Uterus (tissue), 4 donors: ENCODE measurements around the gene ERGIC1. TPM values are rescaled to one million over a fixed set of nuclear protein-coding genes. Genes with fewer than 3 reads are reported as not detected.

Experiments used
- DNase-seq, 2 donors: peaks; one replicate each; pipeline ENCODE4 v3.0.0-alpha.2; 2019 to 2020
- H3K27ac ChIP-seq, 2 donors: fragments of 200-600 bp; sonication (generic); 1 replicate in 1 of 2; 2 replicates in 1 of 2; pipeline ENCODE4 v1.5.1; 2016 to 2018
- H3K27me3 ChIP-seq, 2 donors: fragments of 200-600 bp; sonication (generic); one replicate each; pipeline ENCODE4 v1.5.1; 2018 to 2019; ENCODE audit warnings: control low read depth in 1 of 2
- H3K36me3 ChIP-seq, 2 donors: fragments of 200-600 bp; sonication (generic); one replicate each; pipeline ENCODE4 v1.5.1; 2019; ENCODE audit warnings: control low read depth in 1 of 2
- H3K4me1 ChIP-seq, 2 donors: fragments of 200-600 bp; sonication (generic); one replicate each; pipeline ENCODE4 v1.5.1; 2018 to 2019; ENCODE audit warnings: control low read depth in 1 of 2
- H3K4me3 ChIP-seq, 2 donors: fragments of 200-600 bp; sonication (generic); 1 replicate in 1 of 2; 2 replicates in 1 of 2; pipeline ENCODE4 v1.5.1; 2018 to 2019; ENCODE audit warnings: mild to moderate bottlenecking in 1 of 2
- H3K9me3 ChIP-seq, 2 donors: fragments of 200-600 bp; sonication (generic); one replicate each; pipeline ENCODE4 v1.5.1; 2019; ENCODE audit warnings: control low read depth in 1 of 2
- POLR2A ChIP-seq, 2 donors: fragments of 450-650 bp; IDR thresholded peaks; one replicate each; pipeline ENCODE4 v1.6.1; 2016; ENCODE audit warnings: antibody characterized with exemption in 2 of 2, mild to moderate bottlenecking in 1 of 2, moderate library complexity in 1 of 2
- intact Hi-C: fragments of 100-400 bp; cut with DNase I; formaldehyde crosslinking; loops from one replicate; pipeline ENCODE4 v1.15.1; 2023; ENCODE audit warnings: low total_unique reads
- total RNA-seq, 4 donors: library from RNA; depleted of rRNA in 3 of 4; stranded (reverse); fragments of >200 nt in 3 of 4; gene quantifications; one replicate each; pipeline versions ENCODE4 v1.1.0 to v1.2.4, GENCODE V29; 2014 to 2023
- TF ChIP-seq, protein P1 (sequence below), 4 experiments: fragments of 200-600 bp in 2 of 4; fragments of 450-650 bp in 2 of 4; sonication (generic) in 2 of 4; IDR thresholded peaks; one replicate each; pipeline ENCODE4 v1.5.1; 2016 to 2019; ENCODE audit warnings: antibody characterized with exemption in 4 of 4, mild to moderate bottlenecking in 2 of 4, moderate library complexity in 1 of 4
- donor health status: DM: yes; HTN: yes; CAD: no.

Gene ERGIC1
- total RNA-seq, 4 donors from 2014 or later: 34.8 to 130 (median 67.7) TPM

DNA sequence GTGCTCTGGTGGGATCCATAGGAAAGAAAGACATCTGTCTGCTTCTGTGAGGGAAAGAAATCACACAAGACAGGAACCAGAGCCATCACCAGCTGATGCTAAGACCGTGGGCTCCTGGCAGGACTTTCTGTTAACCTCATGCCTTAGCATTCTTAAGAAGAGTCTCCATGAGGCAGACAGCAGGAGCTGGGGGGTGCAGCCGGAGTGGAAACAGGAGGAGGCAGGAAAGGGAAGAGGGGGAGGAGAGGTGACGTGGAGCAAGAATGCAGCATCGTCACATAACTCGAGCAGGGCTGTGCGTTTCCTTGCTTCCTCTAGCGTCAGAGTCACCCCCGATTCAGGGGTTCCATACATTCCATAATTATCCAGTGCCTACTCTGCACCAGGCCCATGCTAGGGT lies 53.6 kb downstream of the ERGIC1 start:
- Histone ChIP-seq H3K36me3 (no peaks in the 10 kb centered on the region), H3K4me3 (peak overlapping the region in 1 of 2 donors; percentile 1), H3K27me3 (no peaks in the 10 kb centered on the region), H3K4me1 (peaks cover 0 to 9% of the 10 kb centered on the region in 2 donors), H3K27ac (peak overlapping the region; percentile 90 to 95), H3K9me3 (no peaks in the 10 kb centered on the region)
- intact Hi-C loops: no loop called here
- peak; percentile 84 to 89 for DNase-seq
- TF ChIP-seq POLR2A (IDR thresholded peaks at IDR 0.05): no peak
- TF ChIP-seq, protein P1, sequence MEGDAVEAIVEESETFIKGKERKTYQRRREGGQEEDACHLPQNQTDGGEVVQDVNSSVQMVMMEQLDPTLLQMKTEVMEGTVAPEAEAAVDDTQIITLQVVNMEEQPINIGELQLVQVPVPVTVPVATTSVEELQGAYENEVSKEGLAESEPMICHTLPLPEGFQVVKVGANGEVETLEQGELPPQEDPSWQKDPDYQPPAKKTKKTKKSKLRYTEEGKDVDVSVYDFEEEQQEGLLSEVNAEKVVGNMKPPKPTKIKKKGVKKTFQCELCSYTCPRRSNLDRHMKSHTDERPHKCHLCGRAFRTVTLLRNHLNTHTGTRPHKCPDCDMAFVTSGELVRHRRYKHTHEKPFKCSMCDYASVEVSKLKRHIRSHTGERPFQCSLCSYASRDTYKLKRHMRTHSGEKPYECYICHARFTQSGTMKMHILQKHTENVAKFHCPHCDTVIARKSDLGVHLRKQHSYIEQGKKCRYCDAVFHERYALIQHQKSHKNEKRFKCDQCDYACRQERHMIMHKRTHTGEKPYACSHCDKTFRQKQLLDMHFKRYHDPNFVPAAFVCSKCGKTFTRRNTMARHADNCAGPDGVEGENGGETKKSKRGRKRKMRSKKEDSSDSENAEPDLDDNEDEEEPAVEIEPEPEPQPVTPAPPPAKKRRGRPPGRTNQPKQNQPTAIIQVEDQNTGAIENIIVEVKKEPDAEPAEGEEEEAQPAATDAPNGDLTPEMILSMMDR (IDR thresholded peaks at IDR 0.05): no peak

DNA sequence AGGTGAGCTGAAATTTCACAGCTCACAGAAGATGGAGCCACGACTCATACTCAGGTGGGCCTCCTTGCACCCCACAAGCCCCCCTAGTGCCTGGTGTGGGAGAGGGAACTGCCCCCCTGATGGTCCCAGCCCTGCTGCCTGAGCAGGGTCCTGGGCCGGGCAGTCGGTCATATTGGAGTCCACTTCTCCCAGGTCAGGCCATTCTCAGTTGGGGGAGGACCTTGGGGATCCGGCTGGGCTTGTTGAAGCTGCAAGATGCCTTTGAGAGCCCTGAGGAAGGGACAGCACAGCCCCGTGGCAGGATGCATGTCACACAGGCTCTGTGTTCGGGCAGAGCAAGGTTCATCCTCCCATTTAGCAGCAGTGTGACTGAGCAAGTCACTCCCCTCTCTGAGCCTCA lies 56.6 kb downstream of the ERGIC1 start:
- H3K4me1 ChIP-seq: peaks cover 0 to 9% of the 10 kb centered on the region in 2 donors
- DNase-seq: peak in 1 of 2 donors; percentile 15
- peak overlapping the region in 1 of 2 donors; percentile 80 for H3K27ac ChIP-seq
- no peaks in the 10 kb centered on the region for H3K9me3 ChIP-seq
- no peaks in the 10 kb centered on the region for H3K36me3 ChIP-seq
- intact Hi-C loops: no loop called here
- H3K27me3 ChIP-seq: no peaks in the 10 kb centered on the region
- H3K4me3 ChIP-seq: no peak overlapping the region
- TF ChIP-seq, protein P1 (IDR thresholded peaks at IDR 0.05): no peak
- no peak for TF ChIP-seq POLR2A (IDR thresholded peaks at IDR 0.05)

DNA sequence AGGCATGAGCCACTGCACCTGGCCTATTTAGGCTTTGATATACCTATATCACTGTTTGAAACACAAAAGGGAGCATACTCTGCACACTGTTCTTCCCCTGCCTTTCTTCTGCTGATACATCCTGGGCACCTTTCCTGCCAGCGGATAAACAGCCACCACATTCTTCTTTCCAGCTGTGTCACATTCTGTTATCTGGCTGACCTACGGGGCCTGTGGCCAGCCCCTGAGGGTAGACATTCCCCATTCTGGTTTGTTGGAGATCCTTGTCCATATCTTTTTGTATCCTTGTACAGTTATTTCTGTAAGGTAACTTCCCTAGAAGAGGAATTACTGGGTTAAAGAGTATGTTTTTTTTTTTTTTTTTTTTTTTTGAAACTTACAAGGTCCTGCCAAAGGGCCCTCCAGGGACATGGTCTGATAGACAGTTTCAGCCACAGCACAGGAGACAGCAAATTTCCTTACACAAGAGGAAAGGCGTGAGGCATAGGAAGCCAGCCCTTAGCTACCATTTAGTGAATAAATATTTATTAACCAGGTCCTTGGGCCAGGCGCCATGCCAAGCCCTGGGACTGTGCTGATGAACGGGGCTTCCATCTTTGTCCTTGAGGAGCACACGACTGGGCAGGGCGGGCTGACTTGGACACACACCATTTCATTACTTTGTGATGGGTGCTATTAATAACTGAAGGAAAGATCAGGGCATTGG lies 57.8 kb downstream of the ERGIC1 start:
- Histone ChIP-seq H3K4me3 (no peak overlapping the region), H3K27ac (peak overlapping the region; percentile 71 to 80), H3K4me1 (peaks cover 0 to 9% of the 10 kb centered on the region in 2 donors), H3K9me3 (no peaks in the 10 kb centered on the region), H3K36me3 (no peaks in the 10 kb centered on the region), H3K27me3 (no peaks in the 10 kb centered on the region)
- no peak for TF ChIP-seq POLR2A (IDR thresholded peaks at IDR 0.05)
- TF ChIP-seq, protein P1 (IDR thresholded peaks at IDR 0.05): no peak
- intact Hi-C loops: no loop called here
- DNase-seq: peak in 1 of 2 donors; percentile 76

DNA sequence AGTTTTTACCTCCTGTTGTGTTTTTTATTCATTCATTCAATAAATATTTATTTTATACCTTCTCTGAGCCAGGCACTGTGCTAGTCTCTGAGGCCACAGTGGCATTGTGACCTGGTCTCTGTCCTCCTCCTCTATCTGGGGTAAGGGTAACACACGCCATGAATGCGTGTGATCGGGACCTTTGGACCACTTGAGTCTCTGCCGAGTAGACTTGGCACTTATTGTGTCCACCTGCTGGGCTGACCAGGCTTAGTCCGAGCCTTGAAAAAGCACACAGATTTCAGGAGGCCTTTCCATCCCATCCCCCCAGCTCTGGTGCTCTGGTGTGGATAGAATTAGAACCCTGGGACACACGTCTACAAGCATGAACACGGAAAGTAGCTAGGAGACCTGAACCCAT lies 58.7 kb downstream of the ERGIC1 start:
- Histone ChIP-seq H3K4me1 (peaks cover 0 to 7% of the 10 kb centered on the region in 2 donors), H3K36me3 (no peaks in the 10 kb centered on the region), H3K27ac (peak overlapping the region; percentile 71 to 80), H3K9me3 (no peaks in the 10 kb centered on the region), H3K27me3 (no peaks in the 10 kb centered on the region), H3K4me3 (no peak overlapping the region)
- no peak for TF ChIP-seq POLR2A (IDR thresholded peaks at IDR 0.05)
- TF ChIP-seq, protein P1 (IDR thresholded peaks at IDR 0.05): no peak
- intact Hi-C loops: no loop called here
- no peak for DNase-seq

DNA sequence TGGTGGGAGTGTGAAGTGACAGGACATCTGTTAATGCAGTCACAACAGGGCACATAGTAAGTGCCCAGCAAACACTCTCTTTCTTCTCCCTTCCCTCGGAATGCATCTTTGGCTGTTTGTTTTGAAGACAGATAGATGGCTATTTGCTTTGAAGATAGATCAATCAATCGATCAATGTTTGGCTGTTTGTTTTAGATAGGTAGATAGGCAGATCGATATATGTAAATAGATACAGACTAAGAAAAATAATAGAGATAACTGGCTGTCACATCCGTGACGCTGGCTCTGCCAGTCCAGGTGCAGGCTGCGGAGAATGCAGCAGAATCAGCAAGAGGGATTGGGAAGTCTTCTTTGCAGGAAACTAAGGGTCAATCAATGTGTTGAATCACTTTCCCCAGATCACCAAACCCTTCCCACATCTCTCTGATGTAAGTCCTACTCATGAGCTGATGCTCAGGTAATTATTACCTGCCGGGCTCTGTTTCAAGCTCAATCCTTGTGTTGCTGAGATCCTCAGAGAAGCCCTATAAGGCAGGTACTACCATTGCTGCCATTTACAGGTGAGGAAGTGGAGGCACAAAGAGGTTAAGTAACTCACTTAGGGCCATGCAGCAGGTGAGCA lies 60.8 kb downstream of the ERGIC1 start:
- Histone ChIP-seq H3K27ac (peak overlapping the region; percentile 91 to 93), H3K27me3 (no peaks in the 10 kb centered on the region), H3K9me3 (no peaks in the 10 kb centered on the region), H3K4me3 (no peak overlapping the region), H3K36me3 (no peaks in the 10 kb centered on the region), H3K4me1 (peaks cover 3 to 5% of the 10 kb centered on the region in 2 donors)
- intact Hi-C loops: no loop called here
- no peak for DNase-seq
- TF ChIP-seq POLR2A (IDR thresholded peaks at IDR 0.05): no peak
- TF ChIP-seq, protein P1 (IDR thresholded peaks at IDR 0.05): no peak
